ENCODE results near the gene VWA5B1. TPM values are rescaled to one million over a fixed set of nuclear protein-coding genes. Genes with fewer than 3 reads are reported as not detected.

The VWA5B1 gene
- polyA plus RNA-seq, 1 donor (not counting 4 experiments of a cell fraction or from before 2014, with no cell fraction given): not detected

DNA sequence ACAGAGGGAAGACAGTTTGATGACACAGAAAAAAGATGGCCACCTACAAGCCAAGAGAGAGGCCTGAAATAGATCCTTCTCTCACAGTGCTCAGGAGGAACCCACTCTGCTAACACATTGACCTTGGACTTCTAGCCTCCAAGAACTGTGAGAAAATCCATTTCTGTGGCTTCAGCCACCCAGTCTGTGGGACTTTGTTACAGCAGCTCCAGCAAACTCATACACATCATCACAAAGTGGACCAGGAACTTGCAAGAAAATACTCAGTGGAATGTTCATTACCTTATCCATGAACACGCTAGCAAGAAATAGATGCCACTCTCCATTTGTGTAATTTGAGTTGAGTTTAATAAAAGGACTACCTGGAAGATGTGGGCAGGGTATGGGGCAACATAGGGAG lies 38.1 kb upstream of the VWA5B1 start:
- no peak for DNase-seq (ENCODE audit: low read depth, low spot score)
- H4K20me1 ChIP-seq (ENCODE audit: control insufficient read depth, extremely low read depth, insufficient read depth, low read length): no peaks in the 10 kb centered on the region
- H3K9me1 ChIP-seq (ENCODE audit: control insufficient read depth, extremely low read depth, insufficient read depth, low read length): no peaks in the 10 kb centered on the region
- H3K4me1 ChIP-seq (ENCODE audit: control insufficient read depth, extremely low read depth, insufficient read depth, low read length): no peaks in the 10 kb centered on the region
- peaks cover 4% of the 10 kb centered on the region for H3K27me3 ChIP-seq (ENCODE audit: control insufficient read depth, extremely low read depth, insufficient read depth, low read length)
- H3K27ac ChIP-seq (ENCODE audit: control insufficient read depth, insufficient read depth, low read length): no peak overlapping the region
- H3K4me3 ChIP-seq (ENCODE audit: control insufficient read depth in 2 of 3, extremely low read depth in 1 of 3, insufficient read depth in 2 of 3, low read depth in 1 of 3, low read length in 3 of 3): no peak overlapping the region
- H3K79me2 ChIP-seq (ENCODE audit: control insufficient read depth, insufficient read depth, low read length): no peaks in the 10 kb centered on the region
- TF ChIP-seq EZH2 (IDR thresholded peaks at IDR 0.05; ENCODE audit: low read length): no peak
- TF ChIP-seq, protein P1, sequence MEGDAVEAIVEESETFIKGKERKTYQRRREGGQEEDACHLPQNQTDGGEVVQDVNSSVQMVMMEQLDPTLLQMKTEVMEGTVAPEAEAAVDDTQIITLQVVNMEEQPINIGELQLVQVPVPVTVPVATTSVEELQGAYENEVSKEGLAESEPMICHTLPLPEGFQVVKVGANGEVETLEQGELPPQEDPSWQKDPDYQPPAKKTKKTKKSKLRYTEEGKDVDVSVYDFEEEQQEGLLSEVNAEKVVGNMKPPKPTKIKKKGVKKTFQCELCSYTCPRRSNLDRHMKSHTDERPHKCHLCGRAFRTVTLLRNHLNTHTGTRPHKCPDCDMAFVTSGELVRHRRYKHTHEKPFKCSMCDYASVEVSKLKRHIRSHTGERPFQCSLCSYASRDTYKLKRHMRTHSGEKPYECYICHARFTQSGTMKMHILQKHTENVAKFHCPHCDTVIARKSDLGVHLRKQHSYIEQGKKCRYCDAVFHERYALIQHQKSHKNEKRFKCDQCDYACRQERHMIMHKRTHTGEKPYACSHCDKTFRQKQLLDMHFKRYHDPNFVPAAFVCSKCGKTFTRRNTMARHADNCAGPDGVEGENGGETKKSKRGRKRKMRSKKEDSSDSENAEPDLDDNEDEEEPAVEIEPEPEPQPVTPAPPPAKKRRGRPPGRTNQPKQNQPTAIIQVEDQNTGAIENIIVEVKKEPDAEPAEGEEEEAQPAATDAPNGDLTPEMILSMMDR (optimal IDR thresholded peaks at IDR 0.05 in 1 of 3, IDR thresholded peaks at IDR 0.05 in 1 of 3, conservative IDR thresholded peaks at IDR 0.05 in 1 of 3; ENCODE audit: extremely low read depth in 1 of 3, insufficient read depth in 2 of 3, low read length in 3 of 3): no peak
- no peak for FAIRE-seq
- H3K9ac ChIP-seq (ENCODE audit: control insufficient read depth, extremely low read depth, insufficient read depth, low read length): no peak overlapping the region
- dilution Hi-C loops (cut with MboI; ENCODE audit: extremely low pct_ligation_motif_present, low sequenced_read_pairs): no loop called here
- no peaks in the 10 kb centered on the region for H3K9me3 ChIP-seq (ENCODE audit: control insufficient read depth, low read depth, low read length)
- no peaks in the 10 kb centered on the region for H3K36me3 ChIP-seq (ENCODE audit: control insufficient read depth in 2 of 2, extremely low read depth in 1 of 2, insufficient read depth in 2 of 2, low read length in 2 of 2)
- H2AFZ ChIP-seq (ENCODE audit: control insufficient read depth, low read length): no peak overlapping the region
- no peak overlapping the region for H3K4me2 ChIP-seq (ENCODE audit: control insufficient read depth, extremely low read depth, insufficient read depth, low read depth, low read length)

DNA sequence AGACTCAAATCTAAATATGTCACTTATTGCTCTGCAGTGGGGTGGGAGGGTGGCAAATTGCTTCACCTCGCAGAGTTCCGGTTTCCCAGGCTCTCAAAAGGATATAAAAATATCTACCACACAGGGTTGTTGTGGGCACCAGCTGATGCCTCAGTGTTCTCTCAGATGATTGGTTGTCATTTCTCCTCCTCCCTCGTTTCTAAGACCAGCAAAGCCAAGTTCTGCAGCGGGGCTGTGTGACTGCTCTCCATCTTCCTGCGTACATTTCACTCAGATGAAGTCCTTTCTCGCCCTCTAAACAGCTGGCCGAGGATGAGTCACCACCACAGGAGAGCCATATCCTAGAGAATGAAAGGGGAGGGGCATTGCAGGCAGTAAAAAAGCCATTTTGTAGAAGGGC lies 35.0 kb upstream of the VWA5B1 start:
- H3K36me3 ChIP-seq (ENCODE audit: control insufficient read depth in 2 of 2, extremely low read depth in 1 of 2, insufficient read depth in 2 of 2, low read length in 2 of 2): no peaks in the 10 kb centered on the region
- H4K20me1 ChIP-seq (ENCODE audit: control insufficient read depth, extremely low read depth, insufficient read depth, low read length): no peaks in the 10 kb centered on the region
- H3K4me3 ChIP-seq (ENCODE audit: control insufficient read depth in 2 of 3, extremely low read depth in 1 of 3, insufficient read depth in 2 of 3, low read depth in 1 of 3, low read length in 3 of 3): no peak overlapping the region
- no peak overlapping the region for H2AFZ ChIP-seq (ENCODE audit: control insufficient read depth, low read length)
- dilution Hi-C loops (cut with MboI; ENCODE audit: extremely low pct_ligation_motif_present, low sequenced_read_pairs): no loop called here
- no peak overlapping the region for H3K9ac ChIP-seq (ENCODE audit: control insufficient read depth, extremely low read depth, insufficient read depth, low read length)
- H3K9me1 ChIP-seq (ENCODE audit: control insufficient read depth, extremely low read depth, insufficient read depth, low read length): no peaks in the 10 kb centered on the region
- H3K9me3 ChIP-seq (ENCODE audit: control insufficient read depth, low read depth, low read length): no peaks in the 10 kb centered on the region
- no peak overlapping the region for H3K4me2 ChIP-seq (ENCODE audit: control insufficient read depth, extremely low read depth, insufficient read depth, low read depth, low read length)
- H3K79me2 ChIP-seq (ENCODE audit: control insufficient read depth, insufficient read depth, low read length): no peaks in the 10 kb centered on the region
- FAIRE-seq (no peak), DNase-seq (ENCODE audit: low read depth, low spot score) (no peak)
- H3K4me1 ChIP-seq (ENCODE audit: control insufficient read depth, extremely low read depth, insufficient read depth, low read length): no peaks in the 10 kb centered on the region
- TF ChIP-seq EZH2 (IDR thresholded peaks at IDR 0.05; ENCODE audit: low read length): no peak
- TF ChIP-seq, protein P1 (optimal IDR thresholded peaks at IDR 0.05 in 1 of 3, IDR thresholded peaks at IDR 0.05 in 1 of 3, conservative IDR thresholded peaks at IDR 0.05 in 1 of 3; ENCODE audit: extremely low read depth in 1 of 3, insufficient read depth in 2 of 3, low read length in 3 of 3): no peak
- H3K27ac ChIP-seq (ENCODE audit: control insufficient read depth, insufficient read depth, low read length): no peak overlapping the region
- H3K27me3 ChIP-seq (ENCODE audit: control insufficient read depth, extremely low read depth, insufficient read depth, low read length): peaks cover 8% of the 10 kb centered on the region

Data from keratinocyte (primary cell).